Stimulated activated naive CD4-positive, alpha-beta T cell treated with Interleukin-2 at 50 U/mL for 16 hours (primary cell): ENCODE results near the gene EXOG.

Experiments used
- DNase-seq: peaks from one replicate; lab custom pipeline; 2025; lab: John Stamatoyannopoulos, UW

The EXOG gene

DNA sequence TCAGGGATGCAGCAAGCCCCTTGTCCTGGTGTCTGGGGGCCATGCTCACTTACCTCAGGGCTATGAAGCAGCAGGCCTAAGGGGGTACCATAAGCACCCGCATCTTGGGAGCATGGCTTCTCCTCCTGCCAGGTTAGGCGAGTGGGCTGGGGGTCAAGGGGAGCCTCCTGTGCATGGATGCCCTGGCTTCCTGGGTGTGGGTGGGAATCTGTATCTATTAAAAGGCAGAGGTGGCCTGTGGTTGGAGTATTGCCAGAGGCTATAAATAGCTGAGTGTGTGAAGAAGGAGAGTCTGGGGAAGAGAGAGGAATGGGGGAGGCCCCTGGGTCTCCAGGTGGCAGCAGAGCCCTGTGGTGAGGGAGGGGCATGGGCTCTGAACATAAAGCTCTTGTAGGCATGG lies 22.9 kb upstream of the EXOG start:
- no peak for DNase-seq

DNA sequence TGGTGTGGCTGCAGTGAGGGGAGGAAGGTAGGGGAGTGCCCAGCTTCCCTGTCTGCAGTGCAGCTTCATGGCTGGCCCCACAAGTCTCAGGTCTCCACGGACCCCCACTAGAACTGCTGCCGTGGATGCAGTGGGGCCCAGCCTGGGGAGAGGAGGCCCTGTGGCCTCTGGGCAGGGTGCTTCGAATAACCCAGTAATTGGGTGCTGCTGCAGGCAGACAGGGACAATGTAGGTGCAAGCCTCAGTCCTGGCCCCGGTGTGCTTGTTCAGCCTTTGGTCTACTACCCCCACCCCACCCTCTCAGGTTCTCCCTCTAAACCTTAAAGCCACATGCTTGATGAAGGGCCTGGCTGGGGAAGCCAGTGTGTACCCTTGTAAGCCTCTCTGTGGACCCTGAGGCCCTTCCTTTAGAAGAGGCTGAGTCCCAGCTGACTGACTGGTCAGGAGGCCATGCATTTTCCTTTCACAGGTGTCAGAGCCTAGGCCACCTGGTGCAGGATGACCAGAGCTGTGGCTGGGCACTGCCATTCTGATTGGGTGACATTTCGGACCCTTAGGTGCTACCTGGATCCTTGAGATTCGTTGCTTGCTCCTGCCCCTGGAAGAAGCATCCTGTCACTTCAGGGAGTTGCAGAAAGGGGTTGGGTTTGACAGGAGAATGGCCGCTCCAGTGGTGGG lies 21.1 kb upstream of the EXOG start:
- DNase-seq: no peak

DNA sequence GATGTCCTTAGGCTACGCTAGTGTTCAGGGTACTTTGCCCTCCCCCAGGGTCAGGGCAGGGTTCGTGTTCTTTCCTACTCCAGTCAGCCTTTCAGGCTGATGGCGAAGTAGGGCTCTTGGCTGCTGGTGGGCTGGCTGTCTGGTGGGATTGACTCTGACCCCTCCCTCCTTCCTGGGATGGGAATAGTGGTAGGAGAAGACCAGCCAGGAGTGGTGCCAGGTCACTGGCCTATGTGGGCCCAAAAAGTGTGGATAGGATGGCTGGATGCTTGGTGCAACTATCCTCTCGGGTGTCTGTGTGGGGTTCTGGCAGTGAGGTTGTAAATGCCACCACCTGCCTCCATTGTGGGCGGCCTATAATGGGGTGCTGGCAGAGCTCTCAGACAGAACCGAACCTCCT lies 20.4 kb upstream of the EXOG start:
- no peak for DNase-seq

DNA sequence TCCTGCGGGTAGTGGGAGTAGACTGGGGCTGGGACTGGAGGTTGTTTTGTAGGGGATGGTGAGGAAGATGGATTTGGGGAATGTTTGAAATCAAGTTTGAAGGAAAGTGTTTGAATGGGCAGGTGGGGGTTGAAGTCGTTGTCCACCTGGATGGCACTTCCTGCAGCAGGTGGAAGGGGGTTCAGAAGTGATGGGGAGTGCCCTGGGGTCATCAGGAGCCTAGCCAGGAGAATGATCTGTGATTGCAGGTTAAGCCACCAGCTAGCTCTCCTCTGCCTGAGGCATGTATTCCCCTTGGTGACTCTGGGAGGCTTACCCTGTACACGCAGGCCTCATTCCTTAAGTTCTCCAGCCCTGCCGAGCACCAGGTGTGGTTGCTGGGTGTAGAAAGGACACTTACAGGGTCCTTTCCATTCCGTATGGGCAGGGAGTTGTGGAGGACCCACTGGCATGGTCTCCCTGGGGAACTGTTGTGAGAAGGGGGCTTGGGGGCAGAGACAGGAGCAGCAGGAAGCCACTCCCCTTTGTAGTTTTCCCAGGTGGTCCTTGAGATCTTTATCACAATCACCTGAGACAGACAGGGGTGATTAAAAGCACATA lies 19.9 kb upstream of the EXOG start:
- DNase-seq: no peak

DNA sequence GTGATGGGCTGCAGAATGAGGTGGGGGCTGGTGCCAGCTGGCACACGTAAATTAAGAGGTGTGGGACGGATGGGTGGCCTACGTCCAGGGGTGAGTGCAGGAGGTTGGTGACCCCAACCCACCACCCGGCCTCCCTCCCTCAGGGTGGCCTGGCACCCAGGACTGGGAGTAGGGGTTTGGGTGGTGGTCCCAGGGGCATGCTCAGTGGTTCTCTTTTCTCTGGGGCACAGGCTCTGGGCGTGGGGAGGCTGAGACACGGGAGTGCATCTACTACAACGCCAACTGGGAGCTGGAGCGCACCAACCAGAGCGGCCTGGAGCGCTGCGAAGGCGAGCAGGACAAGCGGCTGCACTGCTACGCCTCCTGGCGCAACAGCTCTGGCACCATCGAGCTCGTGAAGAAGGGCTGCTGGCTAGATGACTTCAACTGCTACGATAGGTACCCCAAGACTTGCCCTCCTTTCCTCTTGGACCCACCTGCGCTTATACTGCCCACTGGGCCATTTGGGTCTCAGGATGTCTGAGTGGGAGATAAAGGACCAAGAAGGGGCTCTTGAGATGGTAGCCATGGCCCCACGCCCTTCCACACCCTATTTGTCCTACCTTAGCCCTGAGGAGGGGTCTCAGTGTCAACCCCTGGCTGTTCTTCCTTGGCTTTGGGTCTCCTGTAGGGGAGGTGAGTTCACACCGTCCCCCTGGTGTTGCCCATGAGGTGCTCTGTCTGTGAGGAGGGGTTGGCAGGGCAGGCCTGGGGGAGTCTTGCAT lies 18.9 kb upstream of the EXOG start:
- no peak for DNase-seq

DNA sequence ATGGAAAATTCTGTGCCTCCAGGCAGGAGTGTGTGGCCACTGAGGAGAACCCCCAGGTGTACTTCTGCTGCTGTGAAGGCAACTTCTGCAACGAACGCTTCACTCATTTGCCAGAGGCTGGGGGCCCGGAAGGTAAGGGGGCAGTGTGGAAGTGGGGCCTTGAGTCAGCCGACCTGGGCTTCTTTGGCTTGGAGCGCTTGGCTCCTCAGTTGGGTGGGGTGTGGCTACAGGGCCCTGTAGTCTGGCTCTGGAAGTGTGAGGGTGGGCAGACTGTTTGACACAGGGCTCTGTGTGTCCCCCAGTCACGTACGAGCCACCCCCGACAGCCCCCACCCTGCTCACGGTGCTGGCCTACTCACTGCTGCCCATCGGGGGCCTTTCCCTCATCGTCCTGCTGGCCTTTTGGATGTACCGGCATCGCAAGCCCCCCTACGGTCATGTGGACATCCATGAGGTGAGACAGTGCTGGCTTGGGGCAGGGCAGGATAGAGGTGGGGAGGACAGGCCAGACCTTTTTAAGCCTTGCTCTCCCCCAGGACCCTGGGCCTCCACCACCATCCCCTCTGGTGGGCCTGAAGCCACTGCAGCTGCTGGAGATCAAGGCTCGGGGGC lies 18.2 kb upstream of the EXOG start:
- no peak for DNase-seq

DNA sequence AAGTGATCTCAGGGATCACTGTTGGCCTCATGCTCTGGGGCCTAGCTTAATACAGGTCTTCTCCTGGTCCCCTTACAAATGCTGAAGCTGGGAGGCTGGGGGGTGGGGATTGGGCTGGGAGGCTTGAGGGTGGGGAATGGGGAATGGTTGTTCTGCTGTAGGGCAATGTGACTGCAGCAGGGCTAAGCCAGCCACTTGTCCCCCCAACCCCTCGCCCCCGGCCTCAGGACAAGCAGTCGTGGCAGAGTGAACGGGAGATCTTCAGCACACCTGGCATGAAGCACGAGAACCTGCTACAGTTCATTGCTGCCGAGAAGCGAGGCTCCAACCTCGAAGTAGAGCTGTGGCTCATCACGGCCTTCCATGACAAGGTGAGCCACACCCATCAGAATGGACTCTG lies 17.2 kb upstream of the EXOG start:
- no peak for DNase-seq

DNA sequence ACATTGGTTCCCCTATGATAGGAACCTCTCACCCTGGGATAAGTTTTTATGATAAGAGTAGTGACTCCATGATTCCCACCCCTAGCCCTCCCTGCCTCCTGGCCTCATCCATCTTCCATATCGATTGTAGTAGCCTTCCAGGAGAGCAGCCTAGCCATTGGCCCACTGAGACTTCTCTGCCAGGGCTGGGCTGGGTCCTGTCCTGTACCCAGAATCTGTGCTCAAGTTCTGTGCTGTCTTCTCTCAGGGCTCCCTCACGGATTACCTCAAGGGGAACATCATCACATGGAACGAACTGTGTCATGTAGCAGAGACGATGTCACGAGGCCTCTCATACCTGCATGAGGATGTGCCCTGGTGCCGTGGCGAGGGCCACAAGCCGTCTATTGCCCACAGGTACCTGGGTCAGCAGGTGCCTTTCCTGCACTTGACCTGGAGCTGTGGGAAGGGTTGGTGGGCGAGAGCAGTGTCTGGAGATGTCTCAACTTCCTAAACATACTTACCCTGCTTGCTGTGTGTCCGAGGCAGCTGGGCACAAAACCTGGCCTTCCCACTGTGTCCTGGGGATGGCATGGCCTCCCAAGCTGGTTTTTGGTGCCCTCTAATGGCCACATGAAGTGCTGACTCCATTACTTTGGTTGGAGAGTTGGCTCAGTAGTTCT lies 16.6 kb upstream of the EXOG start:
- DNase-seq: peak; percentile 16

DNA sequence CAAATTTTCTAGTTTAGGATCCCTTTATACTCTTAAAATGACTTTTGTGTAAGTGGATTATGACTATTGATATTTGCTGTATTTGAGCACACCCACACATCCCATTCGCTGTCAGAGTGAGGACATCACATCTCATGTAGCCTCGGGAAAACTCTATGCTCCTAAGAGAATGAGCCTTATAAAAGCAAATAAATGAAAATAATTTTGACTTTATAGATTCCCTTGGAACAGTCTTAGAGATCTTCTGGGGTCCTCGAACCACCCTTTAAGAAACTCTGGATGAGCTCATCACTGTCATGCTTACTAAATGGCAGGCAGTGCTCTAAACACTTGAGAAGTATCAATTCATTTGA lies 16.1 kb upstream of the EXOG start:
- no peak for DNase-seq

DNA sequence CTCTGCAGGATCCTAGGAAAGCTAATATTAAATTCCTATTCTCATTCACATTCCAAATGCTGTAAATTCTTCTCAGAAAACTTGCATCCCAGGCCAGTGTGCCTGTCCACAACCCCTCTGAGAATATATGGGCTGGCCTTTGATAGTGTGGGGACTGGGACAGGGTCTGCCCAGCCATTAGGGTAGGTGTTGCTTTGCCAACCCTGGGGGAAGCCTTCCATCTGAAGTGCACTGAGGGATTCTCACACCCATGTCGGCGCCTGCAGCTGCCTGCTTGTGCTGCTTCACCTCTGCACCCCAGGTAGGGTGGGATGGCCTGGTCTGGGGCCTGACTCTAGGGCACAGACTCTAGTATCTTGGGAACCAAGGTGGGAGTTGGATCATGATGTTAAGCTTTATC lies 15.2 kb upstream of the EXOG start:
- no peak for DNase-seq

DNA sequence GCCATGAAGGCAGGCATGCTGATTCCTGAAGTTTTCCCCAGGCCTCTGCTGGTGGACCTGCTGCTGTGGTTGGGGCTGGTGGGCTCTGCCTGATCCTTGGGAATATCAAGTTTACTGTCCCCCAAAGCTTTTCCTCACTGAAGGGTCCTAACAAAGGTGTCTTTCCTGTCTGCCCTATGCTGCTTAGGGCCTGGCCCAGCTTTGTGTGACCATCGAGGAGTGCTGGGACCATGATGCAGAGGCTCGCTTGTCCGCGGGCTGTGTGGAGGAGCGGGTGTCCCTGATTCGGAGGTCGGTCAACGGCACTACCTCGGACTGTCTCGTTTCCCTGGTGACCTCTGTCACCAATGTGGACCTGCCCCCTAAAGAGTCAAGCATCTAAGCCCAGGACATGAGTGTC lies 13.2 kb upstream of the EXOG start:
- no peak for DNase-seq

DNA sequence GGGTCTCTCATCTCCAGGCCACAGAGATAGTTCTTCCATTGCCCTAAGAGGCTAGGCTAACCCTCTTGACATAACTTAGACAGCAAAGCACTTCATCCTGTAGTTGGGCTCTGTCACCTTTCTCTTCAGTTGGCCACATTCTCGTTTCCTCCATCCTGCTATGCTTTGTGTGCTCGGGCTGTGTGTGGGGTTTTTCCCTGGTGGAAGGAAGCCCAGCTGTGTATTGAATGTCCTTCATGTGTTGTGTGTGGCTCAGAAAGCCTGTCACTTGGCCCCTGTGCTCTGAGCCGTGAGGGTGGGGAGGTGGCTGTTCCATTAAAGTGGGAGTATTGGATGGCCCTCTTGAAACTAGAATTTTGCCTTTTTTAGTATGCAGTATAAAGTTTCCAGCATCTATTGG lies 8.8 kb upstream of the EXOG start:
- no peak for DNase-seq

DNA sequence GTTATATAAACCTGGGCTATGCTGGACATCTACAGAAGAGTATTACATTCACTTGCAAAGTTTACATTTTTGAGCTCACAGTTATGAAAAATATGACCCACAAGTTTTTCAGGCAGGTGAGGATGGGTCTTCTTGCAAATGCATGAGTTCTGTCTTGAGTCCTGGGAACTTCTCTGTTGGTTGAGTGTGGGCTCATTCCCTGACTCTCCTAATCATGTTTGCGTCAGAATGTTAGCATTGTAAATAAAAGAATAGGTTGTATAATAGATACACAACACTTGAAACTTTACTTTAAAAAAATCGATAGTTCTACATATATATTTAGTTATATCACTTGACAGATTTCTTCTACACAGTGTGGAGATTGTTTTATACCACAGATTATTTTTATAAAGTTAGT lies 7.2 kb upstream of the EXOG start:
- DNase-seq: no peak

DNA sequence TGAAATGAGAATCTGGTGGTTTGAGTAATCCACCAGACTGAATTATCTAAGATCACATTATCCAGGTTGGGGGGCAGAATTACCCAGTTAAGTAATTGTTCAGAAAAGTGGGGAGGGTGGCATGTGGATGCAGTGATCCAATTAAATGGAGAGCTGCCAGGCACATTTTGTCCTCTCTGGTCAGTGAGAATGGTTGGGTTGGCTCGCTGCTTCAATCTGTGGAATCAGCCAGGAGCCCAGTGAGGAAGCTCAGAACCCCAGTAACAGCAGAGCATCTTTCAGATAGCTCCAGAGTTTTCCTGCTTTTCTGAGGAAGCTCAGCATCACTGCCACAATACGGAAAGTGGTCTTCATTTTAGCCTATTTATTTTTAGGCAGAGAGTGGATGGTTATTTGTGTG lies 6.4 kb upstream of the EXOG start:
- no peak for DNase-seq

DNA sequence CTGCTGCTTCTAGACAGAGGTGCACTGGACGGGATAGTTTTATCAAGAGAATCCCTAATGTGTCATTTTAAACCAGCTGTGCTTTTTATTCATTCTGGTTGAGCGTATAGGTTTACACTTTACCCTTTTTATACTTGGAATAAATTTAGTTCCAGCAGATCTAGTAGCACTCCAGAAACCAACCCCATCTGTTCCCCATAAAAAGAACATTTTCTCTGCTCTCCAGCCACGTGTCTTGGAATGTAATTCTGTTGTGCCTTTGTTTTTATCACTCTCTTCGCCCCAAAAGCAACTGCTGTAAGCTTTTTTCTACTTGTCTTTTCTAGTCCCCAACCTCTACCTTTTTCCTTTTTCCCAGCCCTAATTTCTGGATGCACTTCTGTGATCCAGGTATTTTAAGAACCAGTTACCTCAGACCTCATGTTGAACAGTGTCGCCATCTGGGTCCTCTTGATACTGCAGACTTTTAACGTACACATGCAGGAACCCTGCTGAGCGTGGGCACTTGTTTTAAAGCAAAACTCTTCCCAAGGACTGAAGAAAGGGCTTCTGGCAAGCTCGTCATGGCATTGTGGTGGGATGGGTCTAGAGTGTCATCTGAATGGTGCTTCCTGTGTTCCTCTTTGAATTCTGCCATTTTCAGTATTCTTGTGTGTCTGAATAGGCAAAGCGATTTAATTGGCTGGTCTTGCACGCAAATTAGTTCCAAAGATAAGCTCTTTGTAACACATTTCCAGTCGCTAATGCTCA lies 5.7 kb upstream of the EXOG start:
- DNase-seq: no peak

DNA sequence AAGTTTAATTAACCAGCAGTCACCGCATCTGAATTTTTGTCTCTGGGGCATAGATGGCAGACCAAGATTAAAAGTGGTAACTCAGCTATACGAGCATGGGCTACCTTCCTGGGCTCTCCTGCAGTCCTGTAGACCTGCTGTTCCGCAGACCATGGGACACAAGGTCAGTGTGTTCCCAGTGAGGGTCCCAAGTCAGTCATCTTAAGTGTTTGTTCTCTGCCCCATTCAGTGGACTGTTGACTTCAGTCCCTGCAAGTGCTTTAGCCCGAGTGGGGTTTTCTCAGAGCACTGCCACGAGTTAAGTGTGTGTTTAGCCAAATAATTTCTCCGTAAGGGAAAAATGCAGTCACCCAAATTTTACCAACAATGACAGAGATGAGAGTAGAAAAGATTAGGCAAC lies 4.9 kb upstream of the EXOG start:
- DNase-seq: no peak

DNA sequence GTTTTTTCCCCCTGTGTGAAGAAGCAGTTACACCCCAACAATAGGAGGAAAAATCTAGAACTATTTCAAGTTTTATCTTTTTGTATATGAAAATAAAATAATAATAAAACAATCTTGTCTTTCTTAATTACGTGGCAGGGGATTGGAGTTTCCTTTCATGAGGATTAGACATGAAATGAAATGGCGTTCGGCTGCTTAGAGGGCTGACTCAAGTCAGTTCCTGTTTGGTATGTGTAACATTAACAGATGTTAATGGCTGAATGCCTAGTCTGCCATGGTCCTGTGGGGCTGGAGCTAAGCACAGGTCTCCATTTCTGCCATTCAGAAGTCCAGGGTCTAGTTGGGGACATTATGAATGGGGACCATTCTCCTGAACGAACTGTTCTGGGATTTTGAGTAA lies 3.1 kb upstream of the EXOG start:
- no peak for DNase-seq

DNA sequence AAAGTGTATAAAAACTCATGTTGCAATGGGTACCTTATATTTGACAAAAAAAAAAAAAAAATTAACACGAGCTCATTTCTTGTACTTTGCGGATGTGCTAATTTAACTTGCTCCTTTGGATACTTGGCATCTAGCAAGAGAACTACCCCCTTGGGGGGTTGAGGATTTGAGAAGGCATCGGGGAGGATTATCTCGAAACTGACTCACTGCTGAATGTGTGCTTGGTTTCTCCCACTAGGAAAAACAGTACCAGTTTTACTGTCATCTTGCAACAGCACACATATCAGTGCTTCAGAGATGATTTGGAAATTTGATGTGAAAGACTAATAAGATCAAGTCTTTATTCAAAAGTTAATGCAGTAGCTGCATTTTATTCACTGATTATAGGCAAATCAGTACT lies 891 bp downstream of the EXOG start:
- DNase-seq: no peak

DNA sequence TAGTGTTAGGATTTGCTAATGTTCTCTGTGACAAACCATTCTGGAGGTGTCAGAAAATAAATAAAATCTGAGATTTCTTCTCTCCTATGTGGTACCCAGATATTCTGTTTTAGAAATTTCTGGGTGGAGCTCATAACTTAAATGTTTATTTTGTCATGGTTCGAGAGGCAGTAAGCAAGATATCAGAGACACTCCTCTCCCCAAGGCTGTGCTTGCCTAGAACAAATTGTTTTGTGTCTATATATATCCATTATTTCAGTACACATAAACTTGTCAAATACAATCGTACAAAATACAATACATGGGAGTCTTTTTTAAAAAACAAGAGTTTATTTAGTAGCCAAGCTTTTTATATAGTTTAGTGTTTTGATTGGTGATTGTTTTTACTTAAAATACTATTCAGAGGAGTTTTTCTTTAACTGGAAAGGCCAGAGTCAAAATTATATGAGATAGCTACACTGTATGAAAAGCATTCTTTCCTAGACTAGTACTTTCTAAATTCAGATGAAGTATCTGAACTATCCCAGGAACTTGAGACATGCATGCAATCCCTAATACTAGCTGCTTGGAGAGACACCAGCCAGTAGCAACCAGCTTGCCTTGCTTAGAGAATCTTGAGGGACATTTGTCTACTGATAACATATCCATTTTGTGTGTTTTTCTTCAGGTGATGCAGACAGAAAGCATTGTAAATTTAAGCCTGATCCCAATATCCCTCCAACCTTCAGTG lies 4.7 kb downstream of the EXOG start:
- DNase-seq: no peak

DNA sequence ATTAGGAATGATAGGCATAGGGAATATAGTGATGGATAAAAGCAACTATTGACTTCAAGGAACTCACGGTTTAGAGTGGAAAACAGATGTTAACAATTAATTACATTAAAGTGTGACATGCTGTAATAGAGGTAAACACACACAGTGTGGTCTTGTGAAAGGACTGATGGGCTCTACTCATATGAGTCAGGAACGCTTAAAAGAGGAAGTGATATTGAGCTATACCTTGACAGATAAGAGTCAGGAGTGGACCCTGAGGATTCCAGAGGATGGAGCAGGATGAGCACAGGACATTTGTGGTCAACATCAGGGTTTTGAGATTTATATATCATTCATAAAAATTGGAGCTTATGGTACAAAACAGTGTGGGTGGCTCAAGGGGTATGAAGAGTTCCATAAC lies 11.0 kb downstream of the EXOG start:
- DNase-seq: no peak

DNA sequence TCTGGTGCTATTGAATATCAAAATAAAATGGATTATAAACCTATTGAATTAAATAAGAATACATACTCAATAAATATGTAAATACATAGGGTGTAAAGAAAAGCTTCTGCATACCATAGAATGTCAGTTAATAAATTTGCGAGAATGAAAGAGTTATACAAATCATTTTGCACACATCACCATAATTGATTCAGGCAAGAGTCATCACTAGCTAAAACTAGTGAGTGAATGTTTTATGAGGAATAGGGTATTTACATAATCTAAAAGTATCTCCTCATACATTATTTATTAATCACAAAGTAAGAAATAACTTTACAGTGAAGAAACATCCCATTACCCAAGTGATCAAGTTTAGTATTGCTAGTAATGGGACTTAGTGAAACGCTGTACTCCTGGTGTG lies 13.6 kb downstream of the EXOG start:
- no peak for DNase-seq
